Neural cell (in vitro differentiated cells): Measurements from ENCODE around the gene CELA2A. TPM values are rescaled to one million over a fixed set of nuclear protein-coding genes. Genes with fewer than 3 reads are reported as not detected.

Source experiments
- H2AFZ ChIP-seq: fragments of 200-600, 300-800 bp; sonication (generic), shearing (Covaris generic); 2 replicates; pipeline ENCODE4 v1.6.0; 2014; ENCODE audit warnings: low read depth, mild to moderate bottlenecking, antibody characterized with exemption, low read length, moderate library complexity
- H3F3A ChIP-seq: fragments of 200-600 bp; shearing (Covaris generic); 2 replicates; pipeline ENCODE4 v1.6.1; 2016; ENCODE audit warnings: mild to moderate bottlenecking, moderate library complexity, mixed read lengths, antibody characterized with exemption, low read length; ENCODE audit not compliant: insufficient read depth, poor library complexity, severe bottlenecking
- H3K27ac ChIP-seq: fragments of 200-600, 300-800 bp; sonication (generic), shearing (Covaris generic); 2 replicates; pipeline ENCODE4 v1.5.1; 2014; ENCODE audit warnings: mild to moderate bottlenecking, low read length, moderate library complexity
- H3K27me3 ChIP-seq: fragments of 300-800, 200-600 bp; sonication (generic), shearing (Covaris generic); 2 replicates; pipeline ENCODE4 v1.6.0; 2014; ENCODE audit warnings: mild to moderate bottlenecking, low read depth, low read length, moderate library complexity; ENCODE audit not compliant: insufficient read depth
- H3K36me3 ChIP-seq: fragments of 300-800, 200-600 bp; sonication (generic), shearing (Covaris generic); 2 replicates; pipeline ENCODE4 v1.5.1; 2014; ENCODE audit warnings: mild to moderate bottlenecking, antibody characterized with exemption, low read length, moderate library complexity; ENCODE audit not compliant: insufficient read depth
- H3K4me2 ChIP-seq: fragments of 300-800, 200-600 bp; sonication (generic), shearing (Covaris generic); 2 replicates; pipeline ENCODE4 v1.6.0; 2014; ENCODE audit warnings: mild to moderate bottlenecking, low read length
- H3K4me3 ChIP-seq: fragments of 300-800, 200-600 bp; sonication (generic), shearing (Covaris generic); 2 replicates; pipeline ENCODE4 v1.5.1; 2014; ENCODE audit warnings: mild to moderate bottlenecking, low read length, moderate library complexity
- H3K79me2 ChIP-seq: fragments of 200-600 bp; shearing (Covaris generic); replicated peaks from 2 replicates; pipeline ENCODE4 v1.6.0; 2014; ENCODE audit warnings: mild to moderate bottlenecking, low read length, moderate library complexity; ENCODE audit not compliant: insufficient read depth
- H3K9ac ChIP-seq: fragments of 300-800, 200-600 bp; sonication (generic), shearing (Covaris generic); 2 replicates; pipeline ENCODE4 v1.6.1; 2016; ENCODE audit warnings: mild to moderate bottlenecking, low read length, mixed read lengths
- H3K9me2 ChIP-seq: fragments of 200-600 bp; shearing (Covaris generic); 2 replicates; pipeline ENCODE4 v1.6.1; 2016; ENCODE audit warnings: mild to moderate bottlenecking, low read length, mixed read lengths; ENCODE audit not compliant: insufficient read depth
- H3K9me3 ChIP-seq: fragments of 200-600, 300-800 bp; sonication (generic), shearing (Covaris generic); 2 replicates; pipeline ENCODE4 v1.6.1; 2016; ENCODE audit warnings: mild to moderate bottlenecking, mixed run types, low read length, moderate library complexity, mixed read lengths
- H4K20me1 ChIP-seq: fragments of 200-600 bp; shearing (Covaris generic); 2 replicates; pipeline ENCODE4 v1.6.1; 2016; ENCODE audit warnings: mild to moderate bottlenecking, mixed run types; ENCODE audit not compliant: insufficient read depth
- EZH2 ChIP-seq: fragments of 200-600, 300-800 bp; shearing (Covaris generic), sonication (generic); IDR thresholded peaks from 2 replicates; pipeline ENCODE4 v1.6.1; 2014; ENCODE audit warnings: antibody characterized with exemption, low read length, borderline replicate concordance, mild to moderate bottlenecking; ENCODE audit not compliant: insufficient read depth, poor library complexity, severe bottlenecking
- MXI1 ChIP-seq: fragments of 450-650 bp; conservative IDR thresholded peaks from 2 replicates; pipeline ENCODE4 v1.6.1; 2014; ENCODE audit warnings: antibody characterized with exemption, mild to moderate bottlenecking; ENCODE audit not compliant: poor library complexity, severe bottlenecking
- RAD21 ChIP-seq: fragments of 450-650 bp; conservative IDR thresholded peaks from 2 replicates; pipeline ENCODE4 v1.6.1; 2014; ENCODE audit warnings: antibody characterized with exemption, mild to moderate bottlenecking, moderate library complexity
- SMC3 ChIP-seq: fragments of 450-650 bp; conservative IDR thresholded peaks from 2 replicates; pipeline ENCODE4 v1.6.1; 2014; ENCODE audit warnings: antibody characterized with exemption, mild to moderate bottlenecking, moderate library complexity; ENCODE audit not compliant: poor library complexity
- TAF1 ChIP-seq: IDR thresholded peaks from 2 replicates; pipeline ENCODE4 v1.6.1; 2012; ENCODE audit warnings: low read depth
- polyA minus RNA-seq: library from RNA; depleted of rRNA, polyadenylated mRNA; stranded (reverse); fragments of >200 nt; gene quantifications from 2 replicates; pipeline ENCODE4 v1.2.3, GENCODE V29; 2014
- polyA plus RNA-seq: library from polyadenylated mRNA; depleted of rRNA; stranded (reverse); fragments of >200 nt; gene quantifications from 2 replicates; pipeline ENCODE4 v1.2.3, GENCODE V29; 2014
- TF ChIP-seq, protein P1 (sequence below): fragments of 450-650 bp; IDR thresholded peaks from 2 replicates; pipeline ENCODE4 v1.5.1; 2014; ENCODE audit warnings: antibody characterized with exemption, mild to moderate bottlenecking, moderate library complexity; ENCODE audit not compliant: poor library complexity, severe bottlenecking
- TF ChIP-seq, protein P2 (sequence below): IDR thresholded peaks from 2 replicates; pipeline ENCODE4 v1.6.1; 2012; ENCODE audit warnings: borderline replicate concordance

Gene CELA2A
- polyA plus RNA-seq, result not detected in 2 replicates
- polyA minus RNA-seq, result not detected in 2 replicates

DNA sequence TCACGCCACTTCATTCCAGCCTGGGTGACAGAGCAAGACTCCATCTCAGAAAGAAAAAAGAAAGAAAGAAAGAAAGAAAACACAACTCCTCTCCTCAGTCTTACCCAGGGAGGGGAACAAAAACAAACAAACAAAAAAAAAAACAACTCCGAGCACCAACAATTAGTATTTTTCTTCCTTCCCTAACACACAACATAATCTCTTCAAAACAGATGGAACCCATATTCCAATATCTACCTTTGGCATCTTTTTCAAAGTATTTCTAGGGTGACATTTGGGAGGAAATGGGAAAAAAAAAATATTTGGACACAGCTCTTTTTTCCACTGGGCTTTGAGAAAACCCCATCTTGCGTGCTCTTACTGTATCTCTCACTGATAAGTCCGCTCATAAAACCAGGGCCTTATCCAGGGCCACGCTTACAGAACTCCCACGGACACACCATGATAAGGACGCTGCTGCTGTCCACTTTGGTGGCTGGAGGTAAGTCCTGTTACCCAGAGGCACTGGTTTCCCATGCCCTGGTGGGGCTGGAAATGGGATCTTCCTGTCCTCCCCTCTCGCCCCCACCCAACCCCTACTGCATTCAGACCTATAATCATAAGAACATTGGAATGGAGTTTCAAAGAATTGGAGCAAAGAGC is at the start of gene CELA2A:
CELA2A (plus strand) TSS at position 420 of the 642 bp plus-strand sequence; CDS start at position 442, 22 bp downstream.
- no peak within 1 kb of the TSS for H3K27ac ChIP-seq
- no peaks in the 10 kb centered on the region for H3K36me3 ChIP-seq
- H3K27me3 ChIP-seq, result no peaks in the 10 kb centered on the region
- H3K9me3 ChIP-seq, result no peaks in the 10 kb centered on the region
- H3K4me2 ChIP-seq, result no peak within 1 kb of the TSS
- no peak within 1 kb of the TSS for H3K4me3 ChIP-seq
- H2AFZ ChIP-seq, result no peak within 1 kb of the TSS
- TF ChIP-seq, protein P1, sequence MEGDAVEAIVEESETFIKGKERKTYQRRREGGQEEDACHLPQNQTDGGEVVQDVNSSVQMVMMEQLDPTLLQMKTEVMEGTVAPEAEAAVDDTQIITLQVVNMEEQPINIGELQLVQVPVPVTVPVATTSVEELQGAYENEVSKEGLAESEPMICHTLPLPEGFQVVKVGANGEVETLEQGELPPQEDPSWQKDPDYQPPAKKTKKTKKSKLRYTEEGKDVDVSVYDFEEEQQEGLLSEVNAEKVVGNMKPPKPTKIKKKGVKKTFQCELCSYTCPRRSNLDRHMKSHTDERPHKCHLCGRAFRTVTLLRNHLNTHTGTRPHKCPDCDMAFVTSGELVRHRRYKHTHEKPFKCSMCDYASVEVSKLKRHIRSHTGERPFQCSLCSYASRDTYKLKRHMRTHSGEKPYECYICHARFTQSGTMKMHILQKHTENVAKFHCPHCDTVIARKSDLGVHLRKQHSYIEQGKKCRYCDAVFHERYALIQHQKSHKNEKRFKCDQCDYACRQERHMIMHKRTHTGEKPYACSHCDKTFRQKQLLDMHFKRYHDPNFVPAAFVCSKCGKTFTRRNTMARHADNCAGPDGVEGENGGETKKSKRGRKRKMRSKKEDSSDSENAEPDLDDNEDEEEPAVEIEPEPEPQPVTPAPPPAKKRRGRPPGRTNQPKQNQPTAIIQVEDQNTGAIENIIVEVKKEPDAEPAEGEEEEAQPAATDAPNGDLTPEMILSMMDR, result no peak
- no peaks in the 10 kb centered on the region for H3K79me2 ChIP-seq
- no peaks in the 10 kb centered on the region for H3F3A ChIP-seq
- H3K9ac ChIP-seq, result no peak within 1 kb of the TSS
- no peaks in the 10 kb centered on the region for H4K20me1 ChIP-seq
- H3K9me2 ChIP-seq, result no peaks in the 10 kb centered on the region

DNA sequence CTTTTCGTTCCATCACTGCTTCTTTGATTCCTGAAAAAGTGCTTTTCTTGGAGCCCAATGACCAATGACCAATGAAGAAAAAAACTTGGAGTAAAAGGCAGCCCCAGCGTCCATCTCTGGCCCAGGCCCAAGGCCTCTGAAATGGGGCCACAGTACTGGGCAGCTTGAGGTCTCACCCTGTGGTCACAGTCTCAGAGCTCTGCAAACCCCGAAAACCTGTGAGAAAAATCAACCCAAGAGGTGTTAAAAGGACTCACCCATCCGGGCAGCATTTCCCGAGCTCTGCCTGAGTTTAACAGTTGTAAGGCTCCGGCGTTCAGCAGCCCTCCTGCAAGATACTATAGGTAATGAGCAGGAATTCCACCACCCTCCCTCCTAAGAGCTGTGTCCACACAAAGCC is 49.0 kb upstream of the CELA2A start:
- H3K27ac ChIP-seq, result no peak overlapping the region
- no peaks in the 10 kb centered on the region for H3K79me2 ChIP-seq
- no peak for TF ChIP-seq MXI1
- no peak for TF ChIP-seq RAD21
- TF ChIP-seq, protein P2, sequence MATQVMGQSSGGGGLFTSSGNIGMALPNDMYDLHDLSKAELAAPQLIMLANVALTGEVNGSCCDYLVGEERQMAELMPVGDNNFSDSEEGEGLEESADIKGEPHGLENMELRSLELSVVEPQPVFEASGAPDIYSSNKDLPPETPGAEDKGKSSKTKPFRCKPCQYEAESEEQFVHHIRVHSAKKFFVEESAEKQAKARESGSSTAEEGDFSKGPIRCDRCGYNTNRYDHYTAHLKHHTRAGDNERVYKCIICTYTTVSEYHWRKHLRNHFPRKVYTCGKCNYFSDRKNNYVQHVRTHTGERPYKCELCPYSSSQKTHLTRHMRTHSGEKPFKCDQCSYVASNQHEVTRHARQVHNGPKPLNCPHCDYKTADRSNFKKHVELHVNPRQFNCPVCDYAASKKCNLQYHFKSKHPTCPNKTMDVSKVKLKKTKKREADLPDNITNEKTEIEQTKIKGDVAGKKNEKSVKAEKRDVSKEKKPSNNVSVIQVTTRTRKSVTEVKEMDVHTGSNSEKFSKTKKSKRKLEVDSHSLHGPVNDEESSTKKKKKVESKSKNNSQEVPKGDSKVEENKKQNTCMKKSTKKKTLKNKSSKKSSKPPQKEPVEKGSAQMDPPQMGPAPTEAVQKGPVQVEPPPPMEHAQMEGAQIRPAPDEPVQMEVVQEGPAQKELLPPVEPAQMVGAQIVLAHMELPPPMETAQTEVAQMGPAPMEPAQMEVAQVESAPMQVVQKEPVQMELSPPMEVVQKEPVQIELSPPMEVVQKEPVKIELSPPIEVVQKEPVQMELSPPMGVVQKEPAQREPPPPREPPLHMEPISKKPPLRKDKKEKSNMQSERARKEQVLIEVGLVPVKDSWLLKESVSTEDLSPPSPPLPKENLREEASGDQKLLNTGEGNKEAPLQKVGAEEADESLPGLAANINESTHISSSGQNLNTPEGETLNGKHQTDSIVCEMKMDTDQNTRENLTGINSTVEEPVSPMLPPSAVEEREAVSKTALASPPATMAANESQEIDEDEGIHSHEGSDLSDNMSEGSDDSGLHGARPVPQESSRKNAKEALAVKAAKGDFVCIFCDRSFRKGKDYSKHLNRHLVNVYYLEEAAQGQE, result no peak
- TF ChIP-seq SMC3, result no peak
- no peak for TF ChIP-seq EZH2
- H3F3A ChIP-seq, result no peaks in the 10 kb centered on the region
- no peaks in the 10 kb centered on the region for H4K20me1 ChIP-seq
- no peak overlapping the region for H3K4me3 ChIP-seq
- no peak overlapping the region for H3K9ac ChIP-seq
- no peak overlapping the region for H2AFZ ChIP-seq
- no peaks in the 10 kb centered on the region for H3K9me2 ChIP-seq
- no peak overlapping the region for H3K4me2 ChIP-seq
- H3K27me3 ChIP-seq, result no peaks in the 10 kb centered on the region
- no peaks in the 10 kb centered on the region for H3K36me3 ChIP-seq
- no peaks in the 10 kb centered on the region for H3K9me3 ChIP-seq

DNA sequence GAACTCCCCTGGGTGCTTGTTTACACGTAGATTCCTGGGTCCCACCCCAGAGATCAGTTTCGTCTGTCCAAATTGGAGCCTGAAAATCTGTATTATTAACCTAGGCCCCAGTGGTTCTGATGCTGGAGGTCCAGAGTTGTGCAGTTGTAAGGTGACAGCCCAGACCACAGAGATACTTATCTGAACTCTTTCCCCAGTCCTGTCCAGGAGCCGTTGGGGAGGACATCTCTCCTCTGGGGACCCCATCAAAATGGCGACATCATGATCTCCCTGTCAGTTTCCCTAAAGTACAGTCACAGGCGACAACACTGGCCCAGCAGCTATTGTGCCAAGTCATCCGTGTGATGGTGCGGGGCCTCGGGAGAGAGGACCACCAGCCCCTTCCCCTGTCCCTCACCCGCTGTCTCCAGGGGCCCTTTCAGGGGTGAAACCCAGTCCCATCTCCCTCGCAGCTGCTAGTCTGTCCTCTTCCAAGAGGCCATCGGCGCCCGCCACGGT is 47.6 kb upstream of the CELA2A start:
- H3K79me2 ChIP-seq, result no peaks in the 10 kb centered on the region
- peak overlapping the region; percentile 40 for H3K4me2 ChIP-seq
- H3K27ac ChIP-seq, result peak overlapping the region; percentile 59
- H4K20me1 ChIP-seq, result no peaks in the 10 kb centered on the region
- no peaks in the 10 kb centered on the region for H3K9me2 ChIP-seq
- no peaks in the 10 kb centered on the region for H3K36me3 ChIP-seq
- no peaks in the 10 kb centered on the region for H3F3A ChIP-seq
- TF ChIP-seq SMC3 (peak; percentile 10), TAF1 (no peak)
- TF ChIP-seq, protein P2, result no peak
- no peaks in the 10 kb centered on the region for H3K27me3 ChIP-seq
- H3K9me3 ChIP-seq, result no peaks in the 10 kb centered on the region
- H3K9ac ChIP-seq, result peak overlapping the region; percentile 76
- peak overlapping the region; percentile 78 for H3K4me3 ChIP-seq
- H2AFZ ChIP-seq, result peak overlapping the region; percentile 29
